Stimulated activated CD8-positive, alpha-beta memory T cell treated with anti-CD3 and anti-CD28 coated beads, Interleukin-7, amount 100 ng/mL, for 4 hours (primary cell): ENCODE measurements around the gene GNAO1.

Experiments
- DNase-seq, 2 donors: peaks; one replicate each; pipeline ENCODE4 v3.0.0-alpha.2; 2020; ENCODE audit warnings: low read depth in 2 of 2

The GNAO1 gene

GRCh38 chr16:56198006-56198754 lies 6.9 kb downstream of the GNAO1 start:
- DNase-seq, result no peak

DNA sequence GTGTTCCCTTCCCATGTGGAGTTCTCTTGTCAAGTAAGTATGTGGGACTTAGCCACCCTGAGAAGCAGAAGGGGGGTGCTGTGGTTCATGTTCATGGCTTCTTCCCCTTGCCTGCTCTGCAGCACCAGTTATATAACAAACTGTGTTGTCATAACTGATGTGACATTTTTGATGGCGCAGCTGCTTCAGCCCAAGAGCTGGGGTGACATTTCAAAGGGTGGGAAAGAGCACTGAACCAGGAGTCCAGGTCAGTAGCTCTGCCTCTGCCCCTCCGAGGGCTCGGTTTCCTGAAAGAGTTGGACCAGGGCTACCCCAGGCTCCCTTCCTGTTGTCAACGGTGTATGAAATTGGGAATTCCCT lies 7.4 kb downstream of the GNAO1 start:
- no peak for DNase-seq

- no peak for DNase-seq
Observed at GRCh38 chr16:56199164-56199563, 7.9 kb downstream of the GNAO1 start.

- DNase-seq, result no peak
Observed at GRCh38 chr16:56201030-56201429, 9.7 kb downstream of the GNAO1 start.

DNA sequence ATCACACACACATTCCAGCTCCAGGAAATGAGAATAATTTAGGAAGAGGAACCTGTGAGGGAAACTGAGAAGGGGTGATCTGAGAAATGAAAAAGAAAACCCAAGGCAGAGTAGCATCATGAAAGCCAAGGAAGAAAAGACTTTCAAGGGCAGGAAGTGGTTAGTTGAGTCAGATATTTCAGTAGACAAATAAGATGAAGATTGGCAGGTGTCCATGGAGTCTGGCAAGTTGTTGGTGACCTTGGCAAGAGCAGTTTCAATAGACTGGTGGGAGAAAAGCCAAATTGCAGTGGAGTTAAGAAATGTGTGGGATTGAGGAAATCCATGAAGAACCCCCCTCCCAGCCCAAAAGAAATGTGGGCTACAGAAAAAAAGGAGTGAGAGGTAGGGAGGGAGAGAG lies 10.7 kb downstream of the GNAO1 start:
- DNase-seq, result no peak

- peak; percentile 26 to 28 for DNase-seq
Observed at GRCh38 chr16:56203052-56203451, 11.8 kb downstream of the GNAO1 start.

GRCh38 chr16:56204816-56205215 lies 13.5 kb downstream of the GNAO1 start:
- DNase-seq, result no peak

DNA sequence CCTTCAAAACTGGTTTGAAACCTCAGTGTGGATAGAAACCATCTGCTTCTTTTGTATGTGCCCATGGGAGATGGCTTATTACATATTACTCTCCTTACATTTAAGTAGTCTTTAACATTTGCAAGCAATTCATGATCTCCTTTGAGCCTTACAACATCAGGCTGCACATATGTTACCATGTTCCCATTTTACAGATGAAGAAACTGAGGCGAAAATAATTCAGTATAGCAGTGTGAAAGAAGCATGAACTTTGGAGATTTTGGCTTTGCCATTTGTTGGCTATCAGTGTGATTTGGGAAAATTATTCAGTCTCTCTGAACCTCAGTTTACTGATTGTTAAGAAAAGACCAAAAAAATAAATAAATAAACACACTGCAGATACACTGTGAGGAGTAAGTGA lies 15.7 kb downstream of the GNAO1 start:
- DNase-seq, result no peak

- no peak for DNase-seq
Observed at GRCh38 chr16:56207421-56207820, 16.1 kb downstream of the GNAO1 start.

GRCh38 chr16:56211435-56211981 lies 20.2 kb downstream of the GNAO1 start:
- DNase-seq, result no peak

- no peak for DNase-seq
Observed at GRCh38 chr16:56212144-56212543, 20.9 kb downstream of the GNAO1 start.

DNA sequence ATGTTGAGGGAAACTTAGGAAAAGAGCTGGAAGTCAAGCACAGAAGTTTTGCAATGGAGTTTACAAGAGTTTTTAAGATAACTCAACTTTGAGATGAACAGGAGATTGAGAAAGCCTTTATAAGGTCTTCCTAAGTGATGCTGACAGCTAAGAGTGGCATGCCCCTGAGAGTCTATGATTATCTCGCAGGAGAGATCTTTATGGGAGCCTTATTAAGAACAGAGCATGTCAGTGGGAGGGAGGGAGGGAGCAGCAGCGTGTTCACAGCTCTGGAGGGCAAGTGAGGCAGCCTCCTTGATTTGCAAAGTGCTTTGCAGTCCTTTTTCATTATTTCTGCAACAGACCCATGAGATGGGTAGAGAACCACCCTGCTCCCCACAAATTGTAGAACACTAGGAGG lies 30.7 kb downstream of the GNAO1 start:
- no peak for DNase-seq

DNA sequence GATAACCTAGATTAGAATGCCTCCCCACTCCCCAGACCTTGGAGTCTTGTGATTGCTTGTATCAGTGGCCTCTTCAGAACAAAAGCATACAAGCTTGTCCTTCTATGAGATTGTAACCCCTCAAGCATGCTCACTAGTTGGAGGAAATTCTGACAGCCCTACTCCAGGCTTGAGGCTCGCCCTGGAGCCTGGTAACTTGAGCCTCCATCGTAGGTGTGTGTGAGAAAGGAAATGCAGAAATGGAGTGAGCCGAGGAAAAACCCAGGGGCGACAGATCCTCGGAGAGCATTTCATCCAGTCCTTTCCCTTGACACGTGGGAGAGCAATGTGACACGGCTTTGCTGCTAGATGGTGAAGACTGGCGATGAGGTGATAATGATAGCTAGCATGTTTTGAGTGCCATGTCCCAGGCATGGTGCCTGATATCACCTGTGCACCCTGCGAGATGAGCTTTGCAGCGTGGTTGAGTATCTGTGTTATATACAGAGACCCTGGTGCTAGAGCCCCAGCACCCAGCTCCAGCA lies 31.2 kb downstream of the GNAO1 start:
- no peak for DNase-seq

- no peak for DNase-seq
Observed at GRCh38 chr16:56225017-56225742, 33.9 kb downstream of the GNAO1 start.

DNA sequence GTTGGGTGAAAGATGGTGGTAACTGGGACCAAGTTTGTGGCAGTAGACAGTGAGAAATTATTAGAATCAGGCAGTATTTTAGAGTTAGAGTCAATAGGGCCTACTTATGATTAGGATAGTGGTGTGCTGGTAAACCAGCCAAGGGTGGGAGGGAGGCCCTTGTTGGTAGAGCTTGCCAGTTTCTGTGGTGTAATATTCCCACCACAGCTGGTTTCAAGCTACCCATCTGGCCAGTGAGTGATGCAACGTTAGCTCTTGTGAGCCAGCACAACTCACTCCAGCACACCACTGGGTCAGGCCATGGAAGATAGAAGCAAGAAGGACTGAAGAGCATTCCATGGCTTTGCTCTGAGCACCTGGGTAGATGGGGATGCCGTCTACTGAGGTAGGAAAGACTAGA lies 34.9 kb downstream of the GNAO1 start:
- no peak for DNase-seq

- no peak for DNase-seq
Observed at GRCh38 chr16:56226845-56227525, 35.7 kb downstream of the GNAO1 start.

- no peak for DNase-seq
Observed at GRCh38 chr16:56227936-56228335, 36.6 kb downstream of the GNAO1 start.

- no peak for DNase-seq
Observed at GRCh38 chr16:56228476-56228875, 37.2 kb downstream of the GNAO1 start.

- no peak for DNase-seq
Observed at GRCh38 chr16:56233795-56234566, 42.7 kb downstream of the GNAO1 start.

GRCh38 chr16:56234737-56235136 lies 43.4 kb downstream of the GNAO1 start:
- DNase-seq, result no peak

GRCh38 chr16:56237451-56237930 lies 46.2 kb downstream of the GNAO1 start:
- DNase-seq, result no peak
